Measurements from ENCODE around the gene BTBD9. TPM values are rescaled to one million over a fixed set of nuclear protein-coding genes. Genes with fewer than 3 reads are reported as not detected.

BTBD9 gene
- total and polyA plus RNA-seq, 2 donors (not counting 1 experiment from before 2014, with no cell fraction given) = 4.1 to 48.9 TPM

- H3K4me3 Mint-ChIP-seq = no peak overlapping the region
- H2AFZ ChIP-seq (ENCODE audit: insufficient read depth, low read depth, low read length, poor library complexity, severe bottlenecking) = no peak overlapping the region
- H3K27ac ChIP-seq (ENCODE audit: low read length in 2 of 2) = no peak overlapping the region
- no peak overlapping the region for H3K9ac ChIP-seq (ENCODE audit: low read length)
- no peak overlapping the region for H3K4me3 ChIP-seq (ENCODE audit: control extremely low read depth in 1 of 5, extremely low read depth in 1 of 5, insufficient read depth in 1 of 5, low read depth in 2 of 5, low read length in 4 of 5)
- ChIA-PET CTCF (no interaction called here), POLR2A (no interaction called here)
- no peaks in the 10 kb centered on the region for H4K20me1 ChIP-seq (ENCODE audit: control insufficient read depth, insufficient read depth, low read length, poor library complexity, severe bottlenecking)
- H3K9me3 Mint-ChIP-seq (ENCODE audit: insufficient read depth) = no peaks in the 10 kb centered on the region
- no peak overlapping the region for H3K4me2 ChIP-seq (replicated peaks; ENCODE audit: low read depth, low read length, poor library complexity, severe bottlenecking)
- ATAC-seq (ENCODE audit: low read depth) = no peak
- H3K4me1 Mint-ChIP-seq = no peaks in the 10 kb centered on the region
- no peaks in the 10 kb centered on the region for H3K79me2 ChIP-seq (ENCODE audit: control insufficient read depth, insufficient read depth, low read length)
- H3K36me3 ChIP-seq (replicated peaks in 1 of 2; ENCODE audit: control extremely low read depth in 1 of 2, control insufficient read depth in 1 of 2, extremely low read depth in 1 of 2, insufficient read depth in 2 of 2, low read length in 1 of 2) = no peaks in the 10 kb centered on the region
- no peaks in the 10 kb centered on the region for H3K27me3 ChIP-seq (replicated peaks in 1 of 4; ENCODE audit: control extremely low read depth in 1 of 4, control insufficient read depth in 3 of 4, insufficient read depth in 4 of 4, low read length in 3 of 4)
- H3K4me1 ChIP-seq (ENCODE audit: control insufficient read depth in 2 of 2, insufficient read depth in 2 of 2, low read length in 2 of 2) = no peaks in the 10 kb centered on the region
- H3K9me3 ChIP-seq (ENCODE audit: control extremely low read depth in 1 of 3, control insufficient read depth in 2 of 3, insufficient read depth in 1 of 3, low read length in 2 of 3) = no peaks in the 10 kb centered on the region
- TF ChIP-seq CTCF (IDR thresholded peaks at IDR 0.05) (no peak), EZH2 (IDR thresholded peaks at IDR 0.05; ENCODE audit: borderline replicate concordance, insufficient read depth, low read depth, low read length, poor library complexity, severe bottlenecking) (no peak)
- WGBS (ENCODE audit: insufficient coverage) = 75% methylated on average over 1 of the region's 2 CpGs
- intact Hi-C loops (cut with micrococcal nuclease) = no loop called here
- no peak overlapping the region for H3K27ac Mint-ChIP-seq
- no peaks in the 10 kb centered on the region for H3K27me3 Mint-ChIP-seq
- DNase-seq = no peak
Observed at GRCh38 chr6:38225766-38226165, 414.0 kb downstream of the BTBD9 start.

GRCh38 chr6:38221251-38221650 is 418.5 kb downstream of the BTBD9 start:
- no peaks in the 10 kb centered on the region for H3K27me3 Mint-ChIP-seq
- no peak for ATAC-seq (ENCODE audit: low read depth)

More at GRCh38 chr6:38221251-38221650, 418.5 kb downstream of the BTBD9 start:
- intact Hi-C loops (cut with micrococcal nuclease) = no loop called here
- Histone ChIP-seq H3K27ac (ENCODE audit: low read length in 2 of 2) (no peak overlapping the region), H3K9me3 (ENCODE audit: control extremely low read depth in 1 of 3, control insufficient read depth in 2 of 3, insufficient read depth in 1 of 3, low read length in 2 of 3) (no peaks in the 10 kb centered on the region), H4K20me1 (ENCODE audit: control insufficient read depth, insufficient read depth, low read length, poor library complexity, severe bottlenecking) (no peaks in the 10 kb centered on the region), H3K4me1 (ENCODE audit: control insufficient read depth in 2 of 2, insufficient read depth in 2 of 2, low read length in 2 of 2) (no peaks in the 10 kb centered on the region), H3K27me3 (replicated peaks in 1 of 4; ENCODE audit: control extremely low read depth in 1 of 4, control insufficient read depth in 3 of 4, insufficient read depth in 4 of 4, low read length in 3 of 4) (no peaks in the 10 kb centered on the region), H3K36me3 (replicated peaks in 1 of 2; ENCODE audit: control extremely low read depth in 1 of 2, control insufficient read depth in 1 of 2, extremely low read depth in 1 of 2, insufficient read depth in 2 of 2, low read length in 1 of 2) (no peaks in the 10 kb centered on the region), H2AFZ (ENCODE audit: insufficient read depth, low read depth, low read length, poor library complexity, severe bottlenecking) (no peak overlapping the region), H3K4me2 (replicated peaks; ENCODE audit: low read depth, low read length, poor library complexity, severe bottlenecking) (no peak overlapping the region), H3K9ac (ENCODE audit: low read length) (no peak overlapping the region), H3K4me3 (ENCODE audit: control extremely low read depth in 1 of 5, extremely low read depth in 1 of 5, insufficient read depth in 1 of 5, low read depth in 2 of 5, low read length in 4 of 5) (no peak overlapping the region), H3K79me2 (ENCODE audit: control insufficient read depth, insufficient read depth, low read length) (no peaks in the 10 kb centered on the region)
- ChIA-PET CTCF (no interaction called here), POLR2A (no interaction called here)
- no peak overlapping the region for H3K4me3 Mint-ChIP-seq
- no peak overlapping the region for H3K27ac Mint-ChIP-seq
- no peak for TF ChIP-seq EZH2 (IDR thresholded peaks at IDR 0.05; ENCODE audit: borderline replicate concordance, insufficient read depth, low read depth, low read length, poor library complexity, severe bottlenecking)
- no peak for TF ChIP-seq CTCF (IDR thresholded peaks at IDR 0.05)
- 100% methylated on average over 2 of the region's 4 CpGs for WGBS (ENCODE audit: insufficient coverage)
- H3K4me1 Mint-ChIP-seq = no peaks in the 10 kb centered on the region
- H3K9me3 Mint-ChIP-seq (ENCODE audit: insufficient read depth) = peaks cover 2% of the 10 kb centered on the region
- no peak for DNase-seq

All from B cell (primary cell).